ENCODE data around the gene DNAH12.
"Not testable (repeated sequence)": the region's sequence is repeated elsewhere in the genome, so short reads cannot be mapped to it uniquely, and the experiment has no call there.

The DNAH12 gene

DNA sequence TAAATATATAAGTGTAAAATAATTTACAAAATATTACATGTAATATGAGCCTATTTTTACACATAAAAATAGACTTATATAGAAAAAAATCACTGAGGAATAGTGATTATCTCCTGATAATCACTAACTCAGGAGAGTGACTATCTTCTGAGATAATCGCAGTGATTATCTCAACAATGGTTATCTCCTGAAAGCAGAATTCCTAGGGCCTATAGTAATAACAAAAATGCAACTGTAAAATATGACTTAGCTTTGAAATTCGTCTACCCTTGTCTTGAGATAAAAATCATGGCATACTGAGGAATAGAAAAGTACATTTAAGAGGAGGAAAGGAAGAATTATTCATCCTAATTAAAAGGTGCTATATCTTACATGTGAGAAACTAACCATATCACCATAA, 134.7 kb downstream of the DNAH12 start:
- no peak for DNase-seq

DNA sequence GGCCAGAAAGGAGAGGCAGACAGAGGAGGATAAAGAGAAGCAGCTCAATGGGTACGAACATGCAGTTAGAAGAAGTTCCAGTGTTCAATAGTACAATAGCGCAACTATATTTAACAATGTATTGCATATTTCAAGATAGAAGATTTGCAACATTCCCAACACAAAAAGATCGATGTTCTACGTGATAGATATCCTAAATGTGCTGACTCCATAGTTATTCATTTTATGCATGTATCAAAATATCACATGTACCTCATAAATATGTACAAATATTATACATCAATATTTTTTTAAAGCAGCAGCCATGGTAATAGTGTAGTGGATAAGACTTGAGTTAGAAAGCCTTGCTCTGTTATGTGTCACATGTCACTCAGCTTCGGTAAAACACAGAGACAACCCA, 141.5 kb downstream of the DNAH12 start:
- DNase-seq = no peak

DNA sequence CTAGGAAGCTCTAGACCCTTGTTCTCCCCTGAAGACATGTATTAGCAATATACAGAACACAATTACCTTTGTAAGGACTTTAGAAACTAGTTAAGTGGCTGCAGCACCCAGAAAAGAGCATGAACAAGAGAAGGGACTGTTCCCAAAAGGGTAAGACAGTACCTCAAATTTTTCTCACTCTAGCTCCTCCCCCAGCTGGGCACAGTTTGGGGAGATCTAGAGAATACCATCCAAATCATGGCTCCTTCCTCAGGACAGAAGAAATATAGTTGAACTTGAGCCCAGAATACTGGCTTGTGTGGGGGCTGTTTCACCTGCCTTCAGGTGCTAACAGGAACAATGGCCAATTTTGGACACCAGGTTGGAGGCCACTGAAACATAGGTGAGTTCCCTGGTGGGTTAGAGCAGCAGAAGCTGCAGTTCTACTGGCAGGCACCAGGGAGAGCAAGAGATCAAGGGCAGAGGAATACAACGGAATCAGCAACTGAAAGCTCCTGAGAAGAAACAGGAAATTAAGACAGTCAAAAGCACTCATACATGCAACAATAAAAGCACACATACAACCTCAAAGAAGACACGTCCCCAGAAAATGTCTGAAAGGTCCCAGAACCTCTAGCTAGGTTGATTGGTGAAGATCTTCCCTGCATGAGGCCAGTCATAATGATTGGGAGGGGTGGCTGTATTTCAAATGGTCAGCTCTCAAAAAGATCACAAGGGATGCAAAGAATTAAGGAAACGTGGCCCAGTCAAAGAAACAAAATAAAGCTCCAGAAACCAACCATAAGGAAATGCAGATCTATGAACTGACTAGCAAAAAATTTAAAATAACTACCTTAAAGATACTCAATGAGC, 146.7 kb downstream of the DNAH12 start:
- peak; percentile 92 to 95 for DNase-seq

DNA sequence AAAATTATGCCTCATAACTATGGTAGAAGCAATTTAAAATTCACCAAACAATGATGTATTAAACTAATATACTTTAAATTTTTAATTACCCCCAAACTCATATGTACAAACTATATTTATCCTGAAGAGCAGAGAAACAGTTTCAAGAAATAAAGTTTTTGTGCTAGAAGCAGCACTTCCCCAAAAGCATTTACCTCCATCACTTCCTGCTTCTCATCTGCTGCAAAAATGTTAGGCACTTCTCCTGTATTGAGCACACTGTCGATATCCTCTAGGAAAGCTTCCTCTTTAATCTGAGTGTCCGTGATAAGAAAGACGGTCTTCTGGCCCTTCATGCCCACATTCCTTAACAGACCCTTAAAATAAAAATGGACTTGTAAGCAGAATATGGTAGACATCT, 150.2 kb downstream of the DNAH12 start:
- DNase-seq = peak; percentile 45 to 58

DNA sequence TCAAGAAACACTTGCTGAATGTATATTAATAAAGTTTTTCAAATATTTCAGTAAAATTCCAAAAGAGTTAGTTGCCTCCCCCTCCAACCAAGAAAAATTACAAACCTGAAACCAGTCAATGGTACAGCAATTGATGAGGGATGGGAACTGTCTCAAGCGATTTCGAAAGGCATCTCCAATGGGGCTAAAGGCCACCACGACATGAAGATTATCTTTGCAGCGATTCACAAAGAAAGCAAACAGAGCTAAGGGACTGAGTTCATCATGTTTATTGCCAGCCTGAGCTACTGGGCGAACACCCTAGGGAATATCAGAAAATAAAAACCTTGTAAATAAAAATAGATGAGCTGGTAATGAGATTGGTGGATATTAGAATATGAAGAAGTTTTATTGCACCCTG, 152.4 kb downstream of the DNAH12 start:
- no peak for DNase-seq

DNA sequence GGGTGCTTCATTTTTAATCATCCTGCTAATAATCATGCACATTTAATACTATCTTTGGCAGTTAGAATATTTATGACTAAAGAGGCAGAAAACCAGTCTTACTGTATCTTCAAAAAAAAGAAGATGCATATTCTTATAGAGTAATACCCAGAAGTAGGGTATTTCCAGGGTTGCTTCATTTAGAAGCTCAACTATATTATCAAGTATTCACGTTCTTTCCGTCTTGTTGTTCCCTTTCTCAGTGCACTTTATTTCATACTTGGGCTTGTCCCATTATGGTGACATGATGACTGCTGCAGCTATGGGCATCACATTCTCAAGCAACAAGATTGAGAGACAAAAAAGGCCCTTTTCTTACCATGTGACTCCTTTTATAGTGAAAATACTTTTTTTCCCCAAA, 154.9 kb downstream of the DNAH12 start:
- no peak for DNase-seq

DNA sequence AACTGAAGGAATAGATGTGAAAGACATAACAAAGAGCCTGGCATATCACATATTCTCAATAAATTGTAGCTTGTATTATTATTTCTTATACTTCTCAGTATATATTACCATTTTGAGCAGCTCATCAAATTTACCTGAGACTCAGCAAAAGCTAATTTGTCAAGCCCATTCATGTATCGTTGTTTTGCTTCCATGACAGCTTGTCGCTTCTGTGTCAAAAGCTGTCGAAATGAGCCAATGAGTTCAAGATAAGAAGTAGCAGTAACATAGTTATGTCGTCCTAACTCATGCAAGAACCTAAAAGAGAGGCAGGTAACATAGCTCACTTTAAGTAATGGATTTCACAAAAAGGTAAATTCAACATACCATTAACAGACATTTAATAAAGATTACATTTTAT, 157.8 kb downstream of the DNAH12 start:
- no peak for DNase-seq

DNA sequence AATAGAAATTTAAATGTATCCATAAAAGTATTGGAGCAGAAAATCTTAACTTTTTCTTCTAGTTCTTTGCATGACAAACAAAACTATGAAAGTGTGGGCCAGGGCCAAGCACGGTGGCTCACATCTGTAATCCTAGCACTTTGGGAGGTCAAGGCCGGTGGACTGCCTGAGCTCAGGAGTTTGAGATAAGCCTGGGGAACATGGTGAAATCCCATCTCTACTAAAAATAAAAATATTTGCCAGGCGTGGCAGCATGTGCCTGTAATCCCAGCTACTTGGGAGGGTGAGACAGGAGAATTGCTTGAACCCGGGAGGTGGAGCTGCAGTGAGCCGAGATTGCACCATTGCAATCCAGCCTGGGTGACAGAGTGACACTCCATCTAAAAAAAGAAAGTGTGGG, 158.6 kb downstream of the DNAH12 start:
- no peak for DNase-seq

DNA sequence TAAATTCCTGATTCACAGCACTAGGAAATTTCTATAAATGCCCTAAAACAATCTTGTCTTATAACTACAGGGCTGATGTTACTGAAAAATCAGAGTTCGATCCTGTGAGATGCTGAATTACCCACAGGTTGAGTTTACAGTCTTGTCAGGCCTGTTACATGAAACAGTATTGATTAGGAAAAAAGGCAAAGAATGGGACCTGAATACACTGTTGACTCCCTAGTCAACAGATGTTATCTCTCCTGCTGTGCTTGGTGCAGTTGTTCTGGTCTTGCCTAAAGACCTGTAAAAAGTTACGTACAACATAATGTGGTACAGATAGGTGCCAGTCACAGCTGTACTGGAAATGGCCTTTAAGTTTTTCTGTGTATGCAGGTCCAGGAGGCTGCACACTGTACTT, 160.3 kb downstream of the DNAH12 start:
- no peak for DNase-seq

DNA sequence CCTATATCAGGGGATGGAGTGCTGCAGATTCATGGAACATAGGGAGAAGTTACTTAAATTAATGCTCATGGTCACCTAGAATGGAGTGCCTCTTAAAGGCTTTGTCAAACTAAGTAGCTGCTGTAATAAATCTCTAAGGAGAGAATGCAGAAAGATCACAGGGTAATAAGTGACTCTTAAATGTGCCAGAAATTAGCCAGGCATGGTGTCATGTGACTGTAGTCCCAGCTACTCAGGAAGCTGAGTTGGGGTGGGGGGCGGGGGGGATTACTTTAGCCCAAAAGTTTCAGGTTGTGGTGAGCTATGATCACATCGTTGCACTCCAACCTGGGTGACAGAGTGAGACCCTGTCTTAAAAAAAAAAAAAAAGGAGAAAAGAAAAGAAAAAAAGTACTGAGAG, 160.7 kb downstream of the DNAH12 start:
- DNase-seq = no peak

DNA sequence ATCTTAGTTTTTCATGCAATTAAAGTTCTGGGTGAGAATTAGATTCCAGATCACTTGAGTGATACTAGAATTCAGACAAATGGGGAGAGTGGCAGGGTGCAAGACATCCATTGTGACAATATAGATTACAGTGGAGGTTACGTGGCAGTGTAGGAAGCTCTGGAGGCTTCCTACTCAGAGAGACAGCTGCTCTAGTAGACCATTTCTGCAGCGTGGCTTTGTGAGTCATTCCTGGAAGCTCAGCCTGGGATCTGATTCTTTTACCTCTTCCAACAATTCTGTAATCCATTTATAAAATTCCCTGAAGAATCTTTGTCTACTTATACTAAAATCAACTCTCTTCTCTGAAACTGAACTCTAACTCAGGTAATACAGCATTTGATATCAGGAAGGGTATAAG, 161.2 kb downstream of the DNAH12 start:
- DNase-seq = no peak

DNA sequence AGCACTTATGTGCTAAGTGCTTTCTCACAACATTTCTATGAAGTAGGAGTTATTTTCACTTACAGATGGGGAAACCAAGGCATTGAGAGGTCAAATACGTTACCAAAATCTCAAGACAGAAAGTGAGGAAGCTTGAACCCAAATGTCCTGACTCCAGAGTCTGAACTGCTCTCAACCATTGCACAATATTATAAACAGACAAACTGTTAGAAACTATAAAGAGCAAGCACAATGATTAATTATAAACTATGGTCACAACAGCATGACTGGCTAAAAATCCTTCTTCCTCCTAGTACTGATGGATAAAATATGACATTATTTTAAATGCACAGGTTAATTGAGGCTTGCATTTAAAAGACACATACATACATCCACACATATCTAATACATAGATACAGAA, 173.8 kb downstream of the DNAH12 start:
- no peak for DNase-seq

DNA sequence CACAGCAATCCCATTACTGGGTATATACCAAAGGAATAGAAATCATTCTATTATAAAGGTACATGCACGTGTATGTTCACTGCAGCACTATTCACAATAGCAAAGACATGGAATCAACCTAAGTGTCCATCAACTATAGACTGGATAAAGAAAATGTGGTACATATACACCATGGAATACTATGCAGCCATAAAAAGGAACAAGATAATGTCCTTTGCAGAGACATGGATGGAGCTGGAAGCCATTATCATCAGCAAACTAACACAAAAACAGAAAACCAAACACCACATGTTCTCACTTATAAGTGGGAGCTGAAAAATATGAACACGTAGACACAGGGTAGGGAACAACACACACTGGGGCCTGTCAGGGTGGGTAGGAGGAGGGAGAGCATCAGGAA, 179.1 kb downstream of the DNAH12 start:
- not testable (repeated sequence) for DNase-seq

DNA sequence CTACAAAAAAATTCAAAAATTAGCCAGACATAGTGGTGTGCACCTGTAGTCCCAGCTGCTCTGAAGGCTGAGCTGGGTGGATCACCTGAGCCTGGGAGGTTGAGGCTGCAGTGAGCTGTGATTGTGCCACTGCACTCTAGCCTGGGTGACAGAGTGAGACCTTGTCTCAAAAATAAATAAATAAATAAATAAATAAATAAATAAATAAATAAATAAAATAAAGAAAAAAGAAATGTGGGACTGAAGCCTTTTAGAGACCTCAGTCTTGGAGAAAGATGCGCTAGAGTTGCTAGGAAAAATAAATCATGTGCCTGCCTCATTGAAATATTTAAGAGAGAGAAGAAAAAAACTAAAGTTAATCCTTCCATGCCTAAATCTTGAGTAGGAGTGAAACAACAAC, 187.9 kb downstream of the DNAH12 start:
- DNase-seq = not testable (repeated sequence)

DNA sequence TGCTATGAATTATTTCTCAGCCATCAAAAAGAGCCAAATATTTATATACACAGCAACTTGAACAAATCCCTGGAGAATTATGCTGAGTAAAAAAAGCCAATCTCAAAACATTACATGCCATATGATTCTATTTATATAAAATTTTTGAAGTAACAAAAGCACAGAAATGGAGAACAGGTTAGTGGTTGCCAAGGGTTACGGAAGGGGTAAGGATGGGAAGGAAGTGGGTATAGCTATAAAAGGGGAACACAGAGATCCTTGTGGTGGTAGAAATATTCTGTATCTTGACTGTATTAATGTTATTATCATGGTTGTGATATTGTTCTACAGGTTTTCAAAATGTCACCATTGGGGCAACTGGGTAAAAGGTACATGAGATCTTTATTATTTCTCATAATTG, 189.4 kb downstream of the DNAH12 start:
- peak; percentile 32 to 33 for DNase-seq

DNA sequence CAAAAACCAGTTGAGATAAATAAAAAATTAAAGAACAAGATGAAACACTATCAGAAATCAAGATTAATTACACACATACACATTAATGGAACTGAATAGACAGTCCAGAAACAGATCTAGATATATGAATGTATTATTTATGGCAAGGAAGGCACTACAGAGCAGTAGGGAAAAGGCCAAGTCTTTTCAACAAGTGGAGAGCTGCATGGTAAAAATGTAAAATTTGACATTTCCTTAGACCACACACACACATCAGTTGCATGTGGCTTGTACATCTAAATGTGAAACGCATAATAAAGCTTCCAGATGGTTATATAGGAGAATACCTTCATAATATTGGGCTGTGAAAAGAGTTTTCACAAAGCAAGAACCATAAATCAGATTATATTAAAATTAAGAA, 193.9 kb downstream of the DNAH12 start:
- DNase-seq = no peak

DNA sequence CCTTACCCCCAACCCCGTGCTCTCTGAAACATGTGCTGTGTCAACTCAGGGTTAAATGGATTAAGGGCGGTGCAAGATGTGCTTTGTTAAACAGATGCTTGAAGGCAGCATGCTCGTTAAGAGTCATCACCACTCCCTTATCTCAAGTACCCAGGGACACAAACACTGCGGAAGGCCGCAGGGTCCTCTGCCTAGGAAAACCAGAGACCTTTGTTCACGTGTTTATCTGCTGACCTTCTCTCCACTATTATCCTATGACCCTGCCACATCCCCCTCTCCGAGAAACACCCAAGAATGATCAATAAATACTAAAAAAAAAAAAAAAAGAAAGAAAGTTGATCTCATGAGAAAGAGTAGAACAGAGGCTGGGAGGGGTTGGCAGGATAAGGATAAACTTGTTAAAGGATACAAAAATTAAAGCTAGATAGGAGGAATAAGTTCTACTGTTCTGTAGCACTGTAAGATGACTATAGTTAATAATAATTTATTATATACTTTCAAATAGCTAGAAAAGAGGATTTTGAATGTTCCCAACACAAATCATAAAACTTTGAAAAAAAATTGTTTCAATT, 205.0 kb downstream of the DNAH12 start:
- DNase-seq = not testable (repeated sequence)

DNA sequence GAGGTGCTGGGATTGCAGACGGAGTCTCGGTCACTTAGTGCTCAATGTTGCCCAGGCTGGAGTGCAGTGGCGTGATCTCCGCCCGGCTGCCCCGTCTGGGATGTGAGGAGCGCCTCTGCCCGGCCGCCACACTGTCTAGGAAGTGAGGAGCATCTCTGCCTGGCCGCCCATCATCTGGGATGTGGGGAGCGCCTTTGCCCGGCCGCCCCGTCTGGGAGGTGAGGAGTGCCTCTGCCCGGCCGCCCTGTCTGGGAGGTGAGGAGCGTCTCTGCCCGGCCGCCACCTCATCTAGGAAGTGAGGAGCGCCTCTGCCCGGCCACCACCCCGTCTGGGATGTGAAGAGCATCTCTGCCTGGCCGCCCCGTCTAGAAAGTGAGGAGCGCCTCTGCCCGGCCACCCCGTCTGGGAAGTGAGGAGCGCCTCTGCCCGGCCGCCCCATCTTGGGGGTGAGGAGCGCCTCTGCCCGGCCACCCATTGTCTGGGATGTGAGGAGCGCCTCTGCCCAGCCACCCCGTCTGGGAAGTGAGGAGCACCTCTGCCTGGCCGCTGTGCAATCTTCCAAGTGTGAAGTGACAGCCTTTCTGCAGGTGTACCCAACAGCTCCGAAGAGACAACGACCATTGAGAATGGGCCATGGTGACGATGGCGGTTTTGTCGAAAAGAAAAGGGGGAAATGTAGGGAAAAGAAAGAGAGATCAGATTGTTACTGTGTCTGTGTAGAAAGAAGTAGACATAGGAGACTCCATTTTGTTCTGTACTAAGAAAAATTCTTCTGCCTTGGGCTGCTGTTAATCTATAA, 205.7 kb downstream of the DNAH12 start:
- not testable (repeated sequence) for DNase-seq

DNA sequence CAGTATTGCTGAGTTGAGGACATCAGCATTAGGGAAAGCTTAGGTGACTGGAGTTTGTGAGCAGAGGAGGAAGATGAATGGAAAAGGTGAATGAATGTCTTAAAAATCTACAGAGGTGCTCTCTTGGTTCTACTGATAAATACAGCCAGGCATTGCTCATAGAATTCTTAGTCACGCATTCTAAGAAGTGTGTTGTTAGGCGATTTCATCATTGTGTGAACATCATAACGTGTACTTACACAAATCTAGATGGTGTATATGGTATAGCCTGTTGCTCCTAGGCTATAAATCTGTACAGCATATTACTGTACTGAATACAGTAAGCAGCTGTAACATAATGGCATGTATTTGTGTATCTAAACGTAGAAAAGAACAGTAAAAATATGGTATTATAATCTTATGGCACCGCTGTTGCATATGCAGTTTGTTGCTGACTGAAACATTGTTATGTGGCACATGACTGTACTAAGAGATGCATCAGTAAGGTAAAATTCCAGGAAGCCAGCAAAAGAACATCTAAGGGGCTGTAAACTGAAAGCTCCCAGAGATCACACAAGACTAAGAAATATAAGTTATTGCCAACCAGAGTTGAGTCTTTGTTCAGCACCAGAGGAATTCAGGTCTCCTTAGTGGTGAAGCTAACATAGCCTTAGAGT, 208.7 kb downstream of the DNAH12 start:
- no peak for DNase-seq

DNA sequence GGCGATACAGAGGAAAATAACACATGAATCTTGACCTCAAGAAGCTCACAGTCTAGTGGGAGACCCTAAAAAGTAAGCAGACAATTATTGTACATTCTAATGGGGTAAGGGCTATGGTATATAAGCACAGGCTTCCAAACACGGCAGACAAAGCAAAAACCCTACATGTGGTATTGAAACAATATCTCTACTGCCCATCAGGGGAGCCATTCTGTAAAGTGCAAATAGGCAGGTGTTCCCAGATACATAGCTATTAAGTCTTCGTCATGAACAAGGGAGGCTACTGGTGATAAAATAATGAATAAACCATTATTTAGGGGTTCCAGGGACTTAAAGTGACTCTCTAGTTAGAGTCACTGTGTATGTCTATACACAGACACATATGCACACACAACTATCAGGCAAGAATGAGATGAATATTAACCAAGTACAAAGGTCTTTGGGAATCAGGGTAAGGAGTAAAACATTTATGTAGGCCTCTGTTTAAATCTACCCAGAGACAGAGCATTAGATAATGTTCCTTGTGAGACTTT, 213.0 kb downstream of the DNAH12 start:
- no peak for DNase-seq

DNA sequence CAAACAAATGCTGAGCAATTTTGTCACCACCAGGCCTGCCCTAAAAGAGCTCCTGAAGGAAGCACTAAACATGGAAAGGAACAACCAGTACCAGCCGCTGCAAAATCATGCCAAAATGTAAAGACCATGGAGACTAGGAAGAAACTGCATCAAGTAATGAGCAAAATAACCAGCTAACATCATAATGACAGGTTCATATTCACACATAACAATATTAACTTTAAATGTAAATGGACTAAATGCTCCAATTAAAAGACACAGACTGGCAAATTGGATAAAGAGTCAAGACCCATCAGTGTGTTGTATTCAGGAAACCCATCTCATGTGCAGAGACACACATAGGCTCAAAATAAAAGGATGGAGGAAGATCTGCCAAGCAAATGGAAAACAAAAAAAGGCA, 217.6 kb downstream of the DNAH12 start:
- DNase-seq = not testable (repeated sequence)

DNA sequence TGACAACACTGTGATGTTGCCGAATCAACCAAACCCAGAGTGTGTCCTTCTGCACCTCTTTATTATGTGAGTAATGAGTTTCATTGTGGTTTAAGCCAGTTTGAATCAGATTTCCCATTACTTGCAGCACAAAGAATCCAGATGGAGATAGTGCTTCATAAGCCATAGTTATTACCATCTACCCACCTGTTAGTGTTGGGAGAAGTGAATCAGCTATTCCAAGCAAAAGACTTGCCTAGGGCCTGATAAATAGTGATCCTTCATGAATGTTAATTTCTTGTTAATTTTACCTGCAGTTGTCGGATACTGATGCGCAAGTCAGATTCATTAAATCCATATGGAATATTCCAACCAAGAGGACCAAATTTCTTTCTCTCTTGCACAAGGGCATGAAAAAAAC, 229.9 kb downstream of the DNAH12 start:
- DNase-seq = no peak

DNA sequence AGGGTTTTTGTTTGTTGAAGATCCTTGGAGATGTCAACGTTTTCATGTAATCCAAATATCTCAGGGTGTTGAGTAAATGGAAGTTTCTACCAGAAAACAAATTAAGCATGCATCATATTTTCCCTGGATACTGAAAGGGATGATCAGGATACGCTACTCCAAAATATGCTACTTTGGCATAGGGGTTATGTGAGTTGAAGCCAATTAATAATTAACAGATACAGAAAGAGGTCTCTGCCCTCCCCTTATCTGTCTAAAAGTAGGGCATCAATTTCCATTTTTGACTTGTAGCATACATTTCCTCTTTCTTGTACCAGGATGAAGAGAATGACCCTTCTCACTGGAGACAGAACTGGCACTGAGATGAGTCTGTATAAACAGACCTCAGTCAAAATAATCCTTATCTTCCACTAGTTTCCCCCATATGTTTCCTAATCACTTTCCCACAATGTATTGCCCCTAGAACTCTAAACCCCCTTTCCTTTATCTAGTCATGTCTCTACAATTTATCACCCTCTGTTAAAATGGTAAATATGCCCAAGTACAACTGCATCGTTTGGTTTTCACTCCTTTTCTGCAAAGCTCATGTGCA, 234.3 kb downstream of the DNAH12 start:
- DNase-seq = no peak

Data from AML-193 (cell line).